ENCODE results near the gene TBCD.

Gene TBCD

DNA sequence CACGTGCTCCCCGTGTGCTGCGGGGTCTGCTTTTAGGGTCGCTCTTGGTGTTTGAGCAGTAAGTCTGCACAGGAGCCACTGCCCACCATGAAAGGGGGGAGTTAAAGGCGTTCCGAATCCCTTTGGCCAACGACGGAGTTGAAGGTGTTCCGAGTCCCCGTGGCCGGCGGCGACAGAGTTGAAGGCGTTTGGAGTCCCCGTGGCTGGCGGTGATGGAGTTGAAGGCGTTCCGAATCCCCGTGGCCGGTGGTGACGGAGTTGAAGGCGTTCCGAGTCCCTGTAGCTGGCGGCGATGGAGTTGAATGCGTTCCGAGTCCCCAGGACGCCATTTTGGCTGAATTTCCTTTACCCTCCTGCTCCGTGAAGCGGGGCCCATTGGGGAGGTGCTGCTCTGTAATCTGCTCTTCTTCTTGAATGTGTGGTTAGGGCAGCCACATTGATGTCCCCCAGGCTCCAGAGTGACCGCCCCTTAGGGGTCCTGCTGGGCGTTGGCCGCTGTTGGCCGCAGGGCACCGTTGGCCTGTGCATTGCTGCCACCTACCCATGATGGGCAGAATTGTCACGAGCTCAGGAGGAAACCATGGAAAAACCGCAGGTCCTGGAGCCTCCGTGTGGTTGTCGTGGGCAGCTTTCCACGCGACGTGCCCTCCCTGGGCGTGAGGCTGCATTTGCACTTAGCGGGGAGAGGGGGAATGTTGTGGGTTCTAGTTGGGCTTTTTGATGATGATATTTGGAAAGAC, 161.6 kb downstream of the TBCD start:
- in situ Hi-C loops (cut with MboI; ENCODE audit: low pct_unique_long_range_greater_than_20kb, low sequenced_read_pairs, unreplicated experiment): no loop called here

DNA sequence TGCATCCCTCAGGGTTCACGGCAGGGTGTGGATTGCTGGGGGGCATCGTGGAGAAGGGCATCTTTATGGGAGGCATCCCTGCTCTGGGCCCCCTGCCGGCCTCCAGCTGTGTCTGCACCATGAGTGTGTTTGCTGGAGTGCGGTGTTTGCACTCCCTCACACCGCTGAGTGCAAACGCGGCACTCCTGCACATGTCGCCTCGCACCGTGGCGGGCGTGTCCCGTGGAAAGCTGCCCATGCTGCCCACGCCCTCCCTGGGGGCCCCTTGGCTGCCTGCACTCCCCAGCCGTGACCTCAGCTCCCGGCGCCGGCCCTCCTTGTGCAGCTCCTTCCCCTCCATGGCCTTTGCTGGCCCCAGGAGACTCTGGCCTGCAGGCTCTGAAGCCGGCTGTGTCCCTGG, 162.5 kb downstream of the TBCD start:
- DNase-seq (ENCODE audit: low spot score): no peak
- TF ChIP-seq, protein P1, sequence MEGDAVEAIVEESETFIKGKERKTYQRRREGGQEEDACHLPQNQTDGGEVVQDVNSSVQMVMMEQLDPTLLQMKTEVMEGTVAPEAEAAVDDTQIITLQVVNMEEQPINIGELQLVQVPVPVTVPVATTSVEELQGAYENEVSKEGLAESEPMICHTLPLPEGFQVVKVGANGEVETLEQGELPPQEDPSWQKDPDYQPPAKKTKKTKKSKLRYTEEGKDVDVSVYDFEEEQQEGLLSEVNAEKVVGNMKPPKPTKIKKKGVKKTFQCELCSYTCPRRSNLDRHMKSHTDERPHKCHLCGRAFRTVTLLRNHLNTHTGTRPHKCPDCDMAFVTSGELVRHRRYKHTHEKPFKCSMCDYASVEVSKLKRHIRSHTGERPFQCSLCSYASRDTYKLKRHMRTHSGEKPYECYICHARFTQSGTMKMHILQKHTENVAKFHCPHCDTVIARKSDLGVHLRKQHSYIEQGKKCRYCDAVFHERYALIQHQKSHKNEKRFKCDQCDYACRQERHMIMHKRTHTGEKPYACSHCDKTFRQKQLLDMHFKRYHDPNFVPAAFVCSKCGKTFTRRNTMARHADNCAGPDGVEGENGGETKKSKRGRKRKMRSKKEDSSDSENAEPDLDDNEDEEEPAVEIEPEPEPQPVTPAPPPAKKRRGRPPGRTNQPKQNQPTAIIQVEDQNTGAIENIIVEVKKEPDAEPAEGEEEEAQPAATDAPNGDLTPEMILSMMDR (IDR thresholded peaks at IDR 0.05; ENCODE audit: extremely low read depth, insufficient read depth, missing control alignments): peak; percentile 32
- in situ Hi-C loops (cut with MboI; ENCODE audit: low pct_unique_long_range_greater_than_20kb, low sequenced_read_pairs, unreplicated experiment): no loop called here

More for the DNA sequence above, 161.6 kb downstream of the TBCD start:
- TF ChIP-seq, protein P1 (IDR thresholded peaks at IDR 0.05; ENCODE audit: extremely low read depth, insufficient read depth, missing control alignments): peak; percentile 20
- no peak for DNase-seq (ENCODE audit: low spot score)

DNA sequence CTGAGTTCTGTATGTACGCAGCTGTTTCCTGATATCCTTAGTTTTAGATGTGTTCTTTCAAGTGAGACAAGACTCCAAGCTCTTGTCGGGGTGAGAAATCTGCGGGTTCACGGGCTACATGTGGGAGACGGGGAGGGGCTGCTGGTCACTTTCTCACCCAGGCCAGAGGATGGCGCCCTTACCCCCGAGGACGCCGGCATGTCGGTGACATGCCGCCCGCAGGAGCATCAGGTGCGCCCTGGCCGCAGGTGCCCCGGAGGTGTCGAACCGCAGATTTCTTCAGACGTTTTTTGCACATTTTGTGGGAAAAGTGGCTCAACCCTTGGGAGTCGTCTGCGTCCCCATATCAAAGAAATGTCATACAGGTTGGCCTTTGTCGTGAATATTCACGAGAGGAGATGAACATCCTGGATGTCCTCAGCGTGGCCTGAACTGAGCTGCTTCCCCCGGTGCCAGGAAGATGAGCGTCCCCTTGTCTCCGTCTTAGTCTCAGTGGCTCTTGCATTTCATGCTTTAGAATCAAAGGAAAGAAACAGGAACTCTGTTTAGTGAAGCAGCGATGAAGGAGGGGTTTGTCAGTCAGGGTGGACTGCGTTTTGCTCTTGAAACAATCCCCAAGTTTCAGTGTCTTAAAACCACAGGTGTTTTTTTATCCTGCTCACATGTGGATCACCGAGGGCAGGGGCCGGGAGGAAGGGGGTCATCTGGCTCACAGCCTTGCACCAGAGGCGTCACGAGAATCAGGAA, 163.3 kb downstream of the TBCD start:
- TF ChIP-seq, protein P1 (IDR thresholded peaks at IDR 0.05; ENCODE audit: extremely low read depth, insufficient read depth, missing control alignments): no peak
- DNase-seq (ENCODE audit: low spot score): no peak
- in situ Hi-C loops (cut with MboI; ENCODE audit: low pct_unique_long_range_greater_than_20kb, low sequenced_read_pairs, unreplicated experiment): no loop called here

DNA sequence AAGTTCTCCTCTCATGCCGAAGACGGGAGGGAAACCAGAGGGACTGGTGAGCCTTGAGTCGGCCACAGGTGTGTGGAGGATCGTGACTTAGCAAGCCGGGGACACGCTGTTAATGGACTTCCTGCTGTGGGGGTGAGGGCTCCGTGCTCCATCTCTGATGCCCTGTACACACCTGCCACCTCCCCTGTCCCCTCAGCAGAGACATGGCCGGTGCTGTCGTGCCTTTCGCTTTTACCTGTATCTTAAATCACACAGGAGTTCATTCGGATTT, 163.8 kb downstream of the TBCD start:
- no peak for DNase-seq (ENCODE audit: low spot score)
- TF ChIP-seq, protein P1 (IDR thresholded peaks at IDR 0.05; ENCODE audit: extremely low read depth, insufficient read depth, missing control alignments): no peak
- in situ Hi-C loops (cut with MboI; ENCODE audit: low pct_unique_long_range_greater_than_20kb, low sequenced_read_pairs, unreplicated experiment): no loop called here

DNA sequence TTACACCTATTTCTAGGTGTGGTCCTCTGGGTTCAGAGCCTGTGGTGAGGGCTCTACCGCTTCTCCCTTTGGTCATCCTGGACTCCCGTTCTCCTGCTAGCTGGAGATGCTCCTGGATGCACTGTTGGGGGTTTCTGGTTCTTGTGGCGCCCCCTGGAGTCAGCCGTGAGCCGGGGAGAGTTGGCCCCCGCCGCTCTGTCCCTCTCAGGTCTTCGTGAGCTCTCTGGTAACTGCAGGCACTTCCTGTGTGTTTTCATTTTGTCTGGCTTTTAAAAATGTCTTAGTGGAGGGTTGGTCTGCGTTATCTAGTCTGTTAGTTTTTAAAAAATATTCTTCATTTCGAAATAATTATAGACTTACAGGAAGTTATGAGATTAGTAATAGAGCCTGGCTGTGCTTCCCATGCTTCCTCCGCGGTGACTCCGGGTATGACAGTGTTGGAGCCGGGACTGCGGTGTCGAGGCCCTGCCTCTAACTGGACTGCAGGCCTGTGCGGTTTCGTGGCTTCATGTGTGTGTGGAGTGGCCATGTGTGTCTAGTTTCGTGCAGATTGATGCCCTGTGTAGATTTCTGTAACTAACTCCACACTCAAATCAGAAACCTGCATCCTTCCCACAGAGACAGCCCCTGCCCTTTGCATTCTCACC, 166.0 kb downstream of the TBCD start:
- in situ Hi-C loops (cut with MboI; ENCODE audit: low pct_unique_long_range_greater_than_20kb, low sequenced_read_pairs, unreplicated experiment): no loop called here
- DNase-seq (ENCODE audit: low spot score): peak; percentile 70
- TF ChIP-seq, protein P1 (IDR thresholded peaks at IDR 0.05; ENCODE audit: extremely low read depth, insufficient read depth, missing control alignments): peak; percentile 39

DNA sequence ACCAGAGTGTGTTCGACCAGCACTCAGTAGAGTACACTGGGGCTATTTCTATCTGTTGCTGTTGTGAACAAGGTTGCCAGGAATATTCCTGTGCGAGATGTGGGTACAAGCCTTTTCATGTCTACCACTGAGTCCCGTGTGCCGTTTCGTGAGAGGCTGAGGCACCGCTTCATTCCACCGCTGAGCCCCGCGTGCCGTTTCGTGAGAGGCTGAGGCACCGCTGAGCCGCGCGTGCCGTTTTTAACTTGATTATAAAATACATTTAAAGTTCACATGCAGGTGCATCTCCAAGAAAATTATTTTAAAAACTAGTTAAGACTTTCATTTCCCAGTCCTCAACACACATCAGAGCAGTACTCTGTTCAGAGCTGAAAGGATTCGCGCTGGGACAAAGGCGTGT, 166.6 kb downstream of the TBCD start:
- TF ChIP-seq, protein P1 (IDR thresholded peaks at IDR 0.05; ENCODE audit: extremely low read depth, insufficient read depth, missing control alignments): no peak
- DNase-seq (ENCODE audit: low spot score): no peak
- in situ Hi-C loops (cut with MboI; ENCODE audit: low pct_unique_long_range_greater_than_20kb, low sequenced_read_pairs, unreplicated experiment): no loop called here

Data from GM13977 (cell line).